CD4-positive, alpha-beta T cell treated with Interleukin-2 at 100 ng/mL for 4 hours (primary cell): ENCODE measurements around the gene NEB.
"Not testable (repeated sequence)": the region's sequence is repeated elsewhere in the genome, so short reads cannot be mapped to it uniquely, and the experiment has no call there.

Experiments used
- DNase-seq: peaks from one replicate; pipeline ENCODE4 v3.0.0-alpha.2; 2020; ENCODE audit warnings: low spot score

NEB gene

DNA sequence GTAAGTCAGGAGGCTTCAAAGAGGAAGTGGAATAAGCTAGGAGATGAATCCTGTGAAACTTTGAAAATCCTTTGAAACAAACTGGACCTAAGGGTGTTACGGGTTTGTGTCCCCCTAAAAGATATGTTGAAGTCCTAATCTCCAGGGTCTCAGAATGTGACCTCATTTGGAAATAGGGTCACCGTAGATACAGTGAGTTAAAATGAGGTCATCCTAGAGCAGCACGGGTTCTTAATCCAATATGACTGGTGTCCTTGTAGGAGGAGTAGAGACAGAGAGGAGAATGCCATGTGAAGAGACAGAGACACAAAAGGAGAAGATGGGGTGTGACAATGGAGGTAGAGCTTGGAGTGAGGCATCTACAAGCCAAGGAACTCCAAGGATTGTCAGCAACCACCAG is 26.9 kb upstream of the NEB start:
- no peak for DNase-seq

GRCh38 chr2:151760139-151760650 is 25.9 kb upstream of the NEB start:
- no peak for DNase-seq

- no peak for DNase-seq
These were observed 24.5 kb upstream of the NEB start for GRCh38 chr2:151758744-151759143.

DNA sequence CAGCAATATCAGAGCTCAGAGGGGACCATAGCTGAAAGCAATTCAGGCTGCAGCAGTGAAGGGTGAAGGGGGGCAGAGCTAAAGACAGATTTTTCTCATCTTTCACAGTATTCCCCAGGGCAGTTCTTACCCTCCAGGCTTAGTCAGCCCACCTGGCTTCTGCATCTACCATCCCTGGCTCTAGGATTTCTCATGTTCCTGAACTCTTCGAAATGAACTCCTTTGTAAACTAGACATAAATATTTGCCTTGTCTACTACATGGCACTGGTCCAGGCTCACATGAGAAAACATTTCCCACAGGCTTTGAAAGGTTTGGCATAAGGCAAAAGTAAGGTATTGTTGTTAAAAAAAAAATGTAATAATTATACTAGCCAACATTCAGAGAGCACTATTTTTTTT is 23.6 kb upstream of the NEB start:
- DNase-seq = no peak

DNA sequence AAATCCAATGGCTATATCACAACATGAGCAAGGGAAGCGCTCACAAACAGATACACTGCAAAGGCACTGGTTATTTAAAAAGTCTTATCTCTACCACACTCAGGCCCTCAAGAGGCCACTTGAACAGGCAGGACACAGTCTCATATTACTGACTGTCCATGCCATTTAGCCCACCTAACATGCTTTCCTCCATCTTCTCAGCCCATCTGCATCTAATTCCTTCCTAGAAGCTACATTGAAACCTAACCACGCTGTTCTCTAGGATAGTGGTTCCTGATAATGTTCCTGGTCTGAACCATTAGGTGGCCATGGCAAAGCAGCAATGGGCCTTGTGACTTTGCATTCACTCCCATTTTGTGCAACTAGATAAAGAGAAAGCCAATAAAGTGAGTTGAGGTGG is 22.5 kb upstream of the NEB start:
- DNase-seq = no peak

- no peak for DNase-seq
These were observed 20.1 kb upstream of the NEB start for GRCh38 chr2:151754253-151754897.

DNA sequence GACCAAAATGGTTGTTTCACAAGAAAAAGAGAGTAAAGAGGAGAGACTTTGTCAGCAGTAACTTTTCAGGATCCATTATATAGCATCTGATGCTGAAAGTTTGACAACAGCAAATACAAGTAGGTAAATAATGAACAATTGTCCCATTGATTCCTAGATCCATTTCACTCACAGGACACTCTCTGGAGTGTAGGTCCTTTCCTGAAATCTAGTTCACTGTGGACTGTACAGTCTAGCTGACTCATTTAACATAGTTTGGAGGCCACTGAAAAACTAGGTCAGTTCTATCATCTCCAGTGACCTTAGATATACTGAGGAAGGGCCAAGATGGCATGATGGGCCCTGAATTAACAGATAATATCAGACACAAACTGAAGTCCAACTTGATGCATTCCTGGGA is 19.3 kb upstream of the NEB start:
- DNase-seq = no peak

DNA sequence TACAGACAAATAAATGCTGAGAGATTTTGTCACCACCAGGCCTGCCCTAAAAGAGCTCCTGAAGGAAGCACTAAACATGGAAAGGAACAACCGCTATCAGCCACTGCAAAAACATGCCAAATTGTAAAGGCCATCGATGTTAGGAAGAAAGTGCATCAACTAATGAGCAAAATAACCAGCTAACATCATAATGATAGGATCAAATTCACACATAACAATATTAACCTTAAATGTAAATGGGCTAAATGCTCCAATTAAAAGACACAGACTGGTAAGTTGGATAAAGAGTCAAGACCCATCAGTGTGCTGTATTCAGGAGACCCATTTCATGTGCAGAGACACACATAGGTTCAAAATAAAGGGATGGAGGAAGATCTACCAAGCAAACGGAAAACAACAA is 11.0 kb upstream of the NEB start:
- not testable (repeated sequence) for DNase-seq

- no peak for DNase-seq
These were observed 3.9 kb downstream of the NEB start for GRCh38 chr2:151730262-151730975.

- no peak for DNase-seq
These were observed 4.4 kb downstream of the NEB start for GRCh38 chr2:151729837-151730236.

DNA sequence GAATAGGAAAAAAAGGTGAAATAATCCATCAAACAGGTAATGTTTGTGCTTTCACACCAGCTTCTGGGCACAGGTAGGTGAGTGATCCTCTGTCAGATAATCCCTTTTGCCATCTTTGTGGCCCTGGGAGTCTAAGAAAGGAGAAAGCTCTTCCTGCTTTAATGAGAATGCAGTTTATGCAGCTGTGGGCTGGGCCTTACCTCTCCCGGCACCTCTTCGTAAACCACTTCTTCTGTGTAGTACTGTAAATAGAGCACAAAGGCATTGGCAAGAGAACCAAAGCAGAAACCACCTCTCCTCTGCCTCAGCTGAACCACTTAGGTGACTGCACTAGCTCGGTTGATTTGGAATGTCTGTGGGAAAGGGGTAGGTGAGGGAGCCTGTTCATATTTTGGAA is 4.9 kb downstream of the NEB start:
- no peak for DNase-seq

GRCh38 chr2:151728804-151729414 is 5.4 kb downstream of the NEB start:
- DNase-seq = no peak

DNA sequence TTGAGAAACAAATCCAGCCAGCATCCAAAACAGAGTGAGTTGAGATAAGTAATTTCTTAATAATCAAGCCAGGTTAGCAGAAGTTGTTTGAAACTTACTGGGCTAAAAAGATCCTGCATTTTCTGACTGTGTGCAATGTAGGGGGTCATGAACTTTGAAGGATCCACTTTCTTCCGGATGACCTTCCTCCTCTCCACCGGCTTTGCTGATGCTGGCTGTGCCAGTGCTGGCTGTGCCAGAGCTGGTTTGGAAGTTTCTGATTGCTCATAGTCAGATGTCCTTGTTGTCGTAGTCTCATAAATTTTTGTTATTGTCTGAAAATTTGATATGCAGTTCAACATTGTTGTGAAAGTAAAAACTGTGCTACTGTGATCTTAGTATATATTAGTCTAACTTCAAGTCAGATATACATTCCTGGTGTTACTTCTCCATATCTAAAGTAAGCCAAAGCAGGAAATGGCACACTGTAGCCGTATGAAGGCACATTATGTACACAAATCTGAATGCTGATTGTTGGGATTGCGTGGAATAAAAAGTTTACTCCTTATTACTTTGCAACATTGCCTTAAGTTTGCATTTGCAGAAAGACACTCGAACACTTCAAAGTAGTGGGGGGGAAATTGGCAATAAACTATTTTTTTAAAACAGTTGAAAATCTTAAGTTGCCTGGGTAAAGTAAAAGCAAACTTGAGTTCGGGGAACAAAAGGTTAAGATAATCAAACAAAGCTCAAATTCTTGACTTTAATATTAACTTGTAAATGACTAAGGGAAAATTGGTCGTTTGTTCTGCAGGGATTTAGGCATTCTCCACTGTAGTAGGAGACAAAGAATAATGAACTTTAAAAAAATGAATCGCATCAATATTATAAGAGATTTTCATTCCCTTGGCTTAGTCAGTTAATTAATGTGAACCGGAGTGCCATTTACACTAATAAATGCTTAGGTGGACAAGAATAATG is 6.4 kb downstream of the NEB start:
- no peak for DNase-seq

DNA sequence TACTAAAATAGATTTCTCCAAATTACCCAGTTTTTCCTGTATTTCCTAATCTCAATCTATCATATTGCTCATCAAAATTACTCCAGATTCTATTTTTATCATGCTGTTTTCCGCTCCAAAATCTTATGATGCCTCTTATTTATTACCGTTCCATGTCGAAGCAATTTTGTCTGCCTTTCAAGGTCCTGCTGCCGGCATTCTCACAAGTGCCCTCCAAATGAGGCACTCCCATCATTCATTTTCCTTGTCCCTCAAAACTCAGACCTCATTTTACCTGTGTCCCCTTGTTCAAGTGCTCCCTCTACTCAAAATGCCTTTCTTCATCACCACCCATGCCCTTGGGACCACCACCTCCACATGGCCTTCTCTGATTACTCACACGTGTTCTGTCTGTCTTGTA is 13.1 kb downstream of the NEB start:
- DNase-seq = no peak

GRCh38 chr2:151720521-151720920 is 13.8 kb downstream of the NEB start:
- no peak for DNase-seq

GRCh38 chr2:151718796-151719195 is 15.5 kb downstream of the NEB start:
- DNase-seq = no peak

DNA sequence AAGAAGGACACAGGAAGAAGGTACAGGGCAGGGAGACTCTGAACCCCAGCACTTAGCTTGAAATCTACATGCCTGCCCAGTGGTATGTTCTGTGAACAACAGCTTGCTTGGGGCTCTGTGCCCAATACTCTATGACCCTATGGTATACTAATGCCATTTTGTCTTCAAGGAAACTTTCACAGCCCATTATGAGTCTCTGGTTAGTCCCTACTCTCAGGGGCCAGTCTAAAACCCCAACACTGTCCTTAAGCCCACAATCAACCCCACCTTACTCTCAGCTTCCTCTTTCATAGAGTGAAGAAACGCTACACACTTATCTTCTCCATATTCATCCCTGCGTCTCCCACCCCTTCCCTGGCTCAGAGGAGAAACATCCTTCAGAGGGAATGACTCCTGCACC is 16.0 kb downstream of the NEB start:
- no peak for DNase-seq

DNA sequence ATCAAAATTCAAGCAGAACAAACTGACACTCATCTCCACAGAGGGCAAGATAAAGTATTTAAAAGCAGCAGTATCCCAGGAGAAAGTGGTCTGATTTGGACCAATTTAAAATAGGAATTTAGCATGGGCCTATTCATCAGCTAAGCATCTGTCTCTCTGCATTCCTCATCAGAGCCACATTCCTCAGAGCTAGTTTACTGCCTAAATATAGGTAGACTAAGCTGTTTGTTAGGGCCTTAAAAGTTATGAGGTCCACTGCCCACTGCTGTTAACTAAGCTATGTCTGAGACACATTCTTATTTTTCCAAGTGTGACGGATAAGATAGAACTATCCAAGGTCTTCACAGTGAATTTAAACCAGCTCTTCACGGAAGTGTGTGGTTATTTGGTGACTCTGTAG is 17.6 kb downstream of the NEB start:
- DNase-seq = no peak

DNA sequence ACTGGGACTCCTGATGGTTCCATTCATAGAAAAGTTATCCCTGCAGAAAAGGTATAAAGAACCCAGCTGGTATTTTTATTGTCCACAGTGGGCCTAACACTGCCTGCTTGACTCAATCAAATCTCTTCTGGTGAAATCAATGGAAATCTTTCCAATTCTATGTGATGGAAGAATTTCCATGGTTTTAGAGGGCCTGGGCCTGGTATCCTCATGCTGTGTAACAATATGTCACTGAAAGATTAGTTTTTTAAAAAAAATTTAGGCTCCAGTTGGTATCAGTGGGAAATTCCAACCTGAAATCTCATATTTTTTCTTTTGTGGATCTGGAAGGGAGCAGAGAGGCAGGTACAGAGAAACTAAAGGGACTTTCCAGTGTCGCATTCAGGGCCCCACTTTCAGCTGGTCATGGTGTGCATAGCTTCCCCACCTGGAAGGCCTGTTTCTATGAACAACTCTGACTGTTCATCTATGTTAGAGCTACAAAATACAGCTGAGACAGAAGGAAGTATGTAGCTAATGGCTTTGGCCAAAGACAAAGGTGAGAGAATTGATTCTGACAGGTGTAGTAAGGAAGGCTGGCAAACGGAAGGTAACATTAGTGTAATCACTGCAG is 20.9 kb downstream of the NEB start:
- no peak for DNase-seq

- DNase-seq = no peak
These were observed 23.3 kb downstream of the NEB start for GRCh38 chr2:151711025-151711424.

GRCh38 chr2:151708788-151709187 is 25.5 kb downstream of the NEB start:
- no peak for DNase-seq

- no peak for DNase-seq
These were observed 26.4 kb downstream of the NEB start for GRCh38 chr2:151707857-151708256.
